Small intestine (tissue), 7 donors: ENCODE results near the gene P3H2. TPM values are rescaled to one million over a fixed set of nuclear protein-coding genes. Genes with fewer than 3 reads are reported as not detected.

ENCODE experiments used
- DNase-seq, 2 donors: peaks; one replicate each; pipeline versions ENCODE4 v3.0.0 to v3.0.0-alpha.2; 2013
- FAIRE-seq: peaks from 2 replicates; lab custom pipeline; 2012; peaks lifted over from hg19 to GRCh38; lab: Jason Lieb, UNC
- H3K27ac ChIP-seq, 3 donors: one replicate each; pipeline ENCODE4 v1.5.1; 2013; ENCODE audit warnings: low read length in 2 of 3, mild to moderate bottlenecking in 2 of 3, control low read depth in 1 of 3, inconsistent platforms in 1 of 3, low read depth in 1 of 3, moderate library complexity in 1 of 3
- H3K27me3 ChIP-seq, 3 donors: one replicate each; pipeline ENCODE4 v1.6.1; 2013; ENCODE audit warnings: low read length in 3 of 3, inconsistent platforms in 1 of 3; ENCODE audit not compliant: control insufficient read depth in 3 of 3, insufficient read depth in 3 of 3
- H3K36me3 ChIP-seq, 3 donors: one replicate each; pipeline ENCODE4 v1.6.1; 2013; ENCODE audit warnings: low read length in 3 of 3, inconsistent platforms in 1 of 3, low read depth in 1 of 3, mild to moderate bottlenecking in 1 of 3, moderate library complexity in 1 of 3; ENCODE audit not compliant: control insufficient read depth in 3 of 3, insufficient read depth in 2 of 3
- H3K4me1 ChIP-seq, 3 donors: one replicate each; pipeline ENCODE4 v1.6.1; 2013; ENCODE audit warnings: low read length in 2 of 3, inconsistent platforms in 1 of 3, low read depth in 1 of 3, mild to moderate bottlenecking in 1 of 3, moderate library complexity in 1 of 3; ENCODE audit not compliant: control insufficient read depth in 3 of 3, insufficient read depth in 2 of 3
- H3K4me3 ChIP-seq, 3 donors: one replicate each; pipeline ENCODE4 v1.5.1; 2013; ENCODE audit warnings: low read length in 3 of 3, control low read depth in 1 of 3, inconsistent platforms in 1 of 3, low read depth in 1 of 3, mild to moderate bottlenecking in 1 of 3, moderate library complexity in 1 of 3
- H3K9me3 ChIP-seq, 2 donors: one replicate each; pipeline ENCODE4 v1.6.1; 2013; ENCODE audit warnings: low read depth in 1 of 2, low read length in 1 of 2; ENCODE audit not compliant: control insufficient read depth in 2 of 2, insufficient read depth in 1 of 2
- WGBS, 3 donors: extraction: QIAGEN DNeasy Blood & Tissue Kit; methylation state at CpG; one replicate each; pipeline ENCODE4 v1.1.7; 2013; 5-methylcytosine and 5-hydroxymethylcytosine counted together
- polyA plus RNA-seq, 4 donors: library from polyadenylated mRNA; stranded (reverse) in 3 of 4; unstranded in 1 of 4; fragments of 200-250 nt in 3 of 4; fragments of 120-200 nt in 1 of 4; gene quantifications; one replicate each; pipeline versions ENCODE4 v1.2.1 to v1.2.3, GENCODE V29; 2013
- donor health status: healthy with polysubstance abuse.
- donor health status: control.
- donor health status: control.
- donor health status: Bipolar disorder and iron deficiency.
- donor health status: healthy.

The P3H2 gene
- polyA plus RNA-seq, 4 donors, result 0.22 to 2.0 (median 0.96) TPM

GRCh38 chr3:190053919-190054672 lies 66.6 kb downstream of the P3H2 start:
- H3K27ac ChIP-seq, result no peak overlapping the region
- H3K36me3 ChIP-seq, result no peaks in the 10 kb centered on the region
- H3K27me3 ChIP-seq, result no peaks in the 10 kb centered on the region
- H3K4me1 ChIP-seq, result peaks cover 0 to 3% (median 0%) of the 10 kb centered on the region in 3 donors
- no peaks in the 10 kb centered on the region for H3K9me3 ChIP-seq
- WGBS, 3 donors, result 72 to 76% (median 73%) methylated on average over 4 of the region's 4 CpGs
- no peak overlapping the region for H3K4me3 ChIP-seq
- no peak for DNase-seq
- no peak for FAIRE-seq

- Histone ChIP-seq H3K27ac (no peak overlapping the region), H3K4me1 (peaks cover 0 to 2% (median 0%) of the 10 kb centered on the region in 3 donors), H3K4me3 (no peak overlapping the region), H3K36me3 (no peaks in the 10 kb centered on the region), H3K9me3 (no peaks in the 10 kb centered on the region), H3K27me3 (no peaks in the 10 kb centered on the region)
- WGBS, 3 donors, result 64 to 72% (median 67%) methylated on average over 2 of the region's 2 CpGs
- DNase-seq (no peak), FAIRE-seq (no peak)
These were observed 69.1 kb downstream of the P3H2 start for GRCh38 chr3:190051641-190052040.

- Histone ChIP-seq H3K4me3 (no peak overlapping the region), H3K27ac (no peak overlapping the region), H3K4me1 (no peaks in the 10 kb centered on the region), H3K9me3 (no peaks in the 10 kb centered on the region), H3K36me3 (no peaks in the 10 kb centered on the region), H3K27me3 (no peaks in the 10 kb centered on the region)
- DNase-seq (no peak), FAIRE-seq (no peak)
- WGBS, 3 donors, result 49 to 62% (median 50%) methylated on average over 9 of the region's 9 CpGs
These were observed 71.7 kb downstream of the P3H2 start for GRCh38 chr3:190048932-190049441.

- no peak overlapping the region for H3K27ac ChIP-seq
- 44 to 76% (median 55%) methylated on average over 2 of the region's 2 CpGs for WGBS, 3 donors
- FAIRE-seq, result no peak
- DNase-seq, result no peak
- no peak overlapping the region for H3K4me3 ChIP-seq
- H3K36me3 ChIP-seq, result no peaks in the 10 kb centered on the region
- no peaks in the 10 kb centered on the region for H3K9me3 ChIP-seq
- H3K4me1 ChIP-seq, result no peaks in the 10 kb centered on the region
- no peaks in the 10 kb centered on the region for H3K27me3 ChIP-seq
These were observed 75.7 kb downstream of the P3H2 start for GRCh38 chr3:190044974-190045373.

GRCh38 chr3:190044142-190044541 lies 76.6 kb downstream of the P3H2 start:
- Histone ChIP-seq H3K4me3 (no peak overlapping the region), H3K9me3 (no peaks in the 10 kb centered on the region), H3K36me3 (no peaks in the 10 kb centered on the region), H3K4me1 (no peaks in the 10 kb centered on the region), H3K27ac (no peak overlapping the region), H3K27me3 (no peaks in the 10 kb centered on the region)
- WGBS, 3 donors, result 66 to 79% (median 74%) methylated on average over 4 of the region's 4 CpGs
- FAIRE-seq (no peak), DNase-seq (no peak)

- H3K36me3 ChIP-seq, result no peaks in the 10 kb centered on the region
- no peaks in the 10 kb centered on the region for H3K27me3 ChIP-seq
- FAIRE-seq (no peak), DNase-seq (no peak)
- H3K4me1 ChIP-seq, result no peaks in the 10 kb centered on the region
- H3K27ac ChIP-seq, result no peak overlapping the region
- no peaks in the 10 kb centered on the region for H3K9me3 ChIP-seq
- no peak overlapping the region for H3K4me3 ChIP-seq
These were observed 77.0 kb downstream of the P3H2 start for GRCh38 chr3:190043741-190044140.

GRCh38 chr3:190042558-190042957 lies 78.1 kb downstream of the P3H2 start:
- no peak for FAIRE-seq
- WGBS, 3 donors, result 73 to 79% (median 75%) methylated on average over 2 of the region's 2 CpGs
- Histone ChIP-seq H3K36me3 (no peaks in the 10 kb centered on the region), H3K4me1 (no peaks in the 10 kb centered on the region), H3K27ac (no peak overlapping the region), H3K4me3 (no peak overlapping the region), H3K9me3 (no peaks in the 10 kb centered on the region), H3K27me3 (no peaks in the 10 kb centered on the region)
- no peak for DNase-seq

GRCh38 chr3:190041333-190042041 lies 79.2 kb downstream of the P3H2 start:
- no peak overlapping the region for H3K4me3 ChIP-seq
- DNase-seq (no peak), FAIRE-seq (no peak)
- 29 to 46% (median 33%) methylated on average over 3 of the region's 3 CpGs for WGBS, 3 donors
- no peak overlapping the region for H3K27ac ChIP-seq
- no peaks in the 10 kb centered on the region for H3K4me1 ChIP-seq
- H3K9me3 ChIP-seq, result no peaks in the 10 kb centered on the region
- no peaks in the 10 kb centered on the region for H3K36me3 ChIP-seq
- no peaks in the 10 kb centered on the region for H3K27me3 ChIP-seq
